Right lobe of liver (tissue), 4 donors: ENCODE measurements around the gene BTAF1.

Source experiments
- POLR2A ChIP-seq: fragments of 450-650 bp; IDR thresholded peaks from one replicate; pipeline ENCODE4 v1.6.1; 2017; ENCODE audit warnings: antibody characterized with exemption, mild to moderate bottlenecking
- TF ChIP-seq, protein P1 (sequence below), 4 donors: fragments of 200-600 bp in 3 of 4; fragments of 450-650 bp in 1 of 4; IDR thresholded peaks; one replicate each; pipeline versions ENCODE4 v1.5.1 to v1.8.0; 2016 to 2022; ENCODE audit warnings: antibody characterized with exemption in 4 of 4, mild to moderate bottlenecking in 2 of 4
- donor health status: DM: no; HTN: no; CAD: no.
- donor health status: DM: no; HTN: no; CAD: no.
- donor health status: DM: no; HTN: yes; CAD: no.

DNA sequence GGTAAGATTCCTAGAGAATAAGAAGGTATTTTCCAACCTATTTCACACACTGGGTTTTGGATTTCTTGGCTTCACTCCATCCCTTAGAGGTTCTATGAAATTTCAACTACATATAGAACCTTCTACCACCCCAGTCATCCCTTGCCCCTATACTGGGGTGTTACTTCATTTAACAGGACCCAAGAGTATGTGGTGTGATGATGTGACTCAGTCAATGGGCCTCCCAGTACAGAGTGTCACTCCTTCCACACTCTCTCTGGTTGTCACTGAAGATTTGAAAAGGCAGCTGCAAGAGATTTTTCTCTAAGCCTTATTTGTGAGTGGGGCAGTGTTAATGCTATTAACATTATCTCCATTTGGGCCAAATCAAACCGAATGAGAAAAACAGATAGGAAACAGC lies 47.8 kb upstream of the BTAF1 start:
- TF ChIP-seq, protein P1, sequence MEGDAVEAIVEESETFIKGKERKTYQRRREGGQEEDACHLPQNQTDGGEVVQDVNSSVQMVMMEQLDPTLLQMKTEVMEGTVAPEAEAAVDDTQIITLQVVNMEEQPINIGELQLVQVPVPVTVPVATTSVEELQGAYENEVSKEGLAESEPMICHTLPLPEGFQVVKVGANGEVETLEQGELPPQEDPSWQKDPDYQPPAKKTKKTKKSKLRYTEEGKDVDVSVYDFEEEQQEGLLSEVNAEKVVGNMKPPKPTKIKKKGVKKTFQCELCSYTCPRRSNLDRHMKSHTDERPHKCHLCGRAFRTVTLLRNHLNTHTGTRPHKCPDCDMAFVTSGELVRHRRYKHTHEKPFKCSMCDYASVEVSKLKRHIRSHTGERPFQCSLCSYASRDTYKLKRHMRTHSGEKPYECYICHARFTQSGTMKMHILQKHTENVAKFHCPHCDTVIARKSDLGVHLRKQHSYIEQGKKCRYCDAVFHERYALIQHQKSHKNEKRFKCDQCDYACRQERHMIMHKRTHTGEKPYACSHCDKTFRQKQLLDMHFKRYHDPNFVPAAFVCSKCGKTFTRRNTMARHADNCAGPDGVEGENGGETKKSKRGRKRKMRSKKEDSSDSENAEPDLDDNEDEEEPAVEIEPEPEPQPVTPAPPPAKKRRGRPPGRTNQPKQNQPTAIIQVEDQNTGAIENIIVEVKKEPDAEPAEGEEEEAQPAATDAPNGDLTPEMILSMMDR (IDR thresholded peaks at IDR 0.05) = no peak
- no peak for TF ChIP-seq POLR2A
